Panc1 (cell line): Measurements from ENCODE around the gene YWHAQ.

Source experiments
- POLR2AphosphoS5 ChIP-seq: IDR thresholded peaks from 2 replicates; pipeline ENCODE4 v1.6.1; 2012; ENCODE audit warnings: mild to moderate bottlenecking, low read depth, low read length, moderate library complexity
- TCF7L2 ChIP-seq: IDR thresholded peaks from 2 replicates; pipeline ENCODE4 v1.6.1; 2011; ENCODE audit warnings: mild to moderate bottlenecking, low read depth, low read length, inconsistent platforms
- TF ChIP-seq, protein P1 (sequence below): fragments of 450-650 bp; IDR thresholded peaks from 2 replicates; pipeline ENCODE4 v1.5.1; 2017; ENCODE audit warnings: mild to moderate bottlenecking

DNA sequence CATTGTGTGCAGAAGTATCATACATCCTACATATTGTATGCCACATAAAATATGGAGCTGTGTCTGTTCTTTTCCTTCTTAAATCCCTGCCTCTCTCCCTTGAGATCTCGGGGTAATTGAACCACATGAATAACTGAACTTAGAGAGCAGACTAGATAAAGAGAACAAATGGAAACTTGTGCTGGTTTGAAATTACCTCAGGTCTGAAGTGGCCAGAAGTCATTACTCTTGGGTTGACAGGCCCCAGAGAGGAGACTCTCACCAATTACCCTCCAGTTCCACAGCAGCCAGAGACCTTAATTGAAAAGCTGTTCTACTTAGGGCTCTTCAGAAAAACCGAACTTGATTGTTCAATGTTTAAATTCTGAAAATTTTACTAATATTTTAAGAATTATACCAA lies 70.2 kb downstream of the YWHAQ start:
- no peak for TF ChIP-seq TCF7L2
- TF ChIP-seq, protein P1, sequence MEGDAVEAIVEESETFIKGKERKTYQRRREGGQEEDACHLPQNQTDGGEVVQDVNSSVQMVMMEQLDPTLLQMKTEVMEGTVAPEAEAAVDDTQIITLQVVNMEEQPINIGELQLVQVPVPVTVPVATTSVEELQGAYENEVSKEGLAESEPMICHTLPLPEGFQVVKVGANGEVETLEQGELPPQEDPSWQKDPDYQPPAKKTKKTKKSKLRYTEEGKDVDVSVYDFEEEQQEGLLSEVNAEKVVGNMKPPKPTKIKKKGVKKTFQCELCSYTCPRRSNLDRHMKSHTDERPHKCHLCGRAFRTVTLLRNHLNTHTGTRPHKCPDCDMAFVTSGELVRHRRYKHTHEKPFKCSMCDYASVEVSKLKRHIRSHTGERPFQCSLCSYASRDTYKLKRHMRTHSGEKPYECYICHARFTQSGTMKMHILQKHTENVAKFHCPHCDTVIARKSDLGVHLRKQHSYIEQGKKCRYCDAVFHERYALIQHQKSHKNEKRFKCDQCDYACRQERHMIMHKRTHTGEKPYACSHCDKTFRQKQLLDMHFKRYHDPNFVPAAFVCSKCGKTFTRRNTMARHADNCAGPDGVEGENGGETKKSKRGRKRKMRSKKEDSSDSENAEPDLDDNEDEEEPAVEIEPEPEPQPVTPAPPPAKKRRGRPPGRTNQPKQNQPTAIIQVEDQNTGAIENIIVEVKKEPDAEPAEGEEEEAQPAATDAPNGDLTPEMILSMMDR, result no peak
- no peak for TF ChIP-seq POLR2AphosphoS5
